K562 (cell line): Measurements from ENCODE around the gene RNASEH2A. TPM values are rescaled to one million over a fixed set of nuclear protein-coding genes. Genes with fewer than 3 reads are reported as not detected.

ENCODE experiments used
- ATAC-seq: fragments of 200-7000 bp; cut with Tn5 transposase; 3 replicates; pipeline ENCODE4 v1.9.1; 2020; ENCODE audit warnings: moderate library complexity
- BruUV-seq: library from RNA; stranded (reverse); fragments of 400-500 nt; replicated peaks from 2 replicates; lab custom pipeline; 2021; lab: Mats Ljungman, UMichigan
- CTCF ChIA-PET: fragments of 300-600 bp; formaldehyde crosslinking; extraction: SDS; loops from one replicate; lab custom pipeline; 2021; ENCODE audit warnings: low intra/inter-chr PET ratio; lab: Yijun Ruan, JAX
- POLR2A ChIA-PET: fragments of 300-600, 350-650 bp; sonication (Branson Sonifier 250); formaldehyde crosslinking; extraction: SDS; loops from one replicate; lab custom pipeline; 2021; ENCODE audit warnings: antibody characterized with exemption, inconsistent platforms; lab: Yijun Ruan, JAX
- DNase-seq, 4 experiments: peaks; one replicate each; pipeline versions ENCODE4 v3.0.0 to v3.0.0-alpha.2; 2011 to 2018; ENCODE audit warnings: low spot score in 3 of 4, mixed read lengths in 3 of 4; ENCODE audit errors: extremely low read depth in 1 of 4
- FAIRE-seq: peaks from 2 replicates; lab custom pipeline; 2011; peaks lifted over from hg19 to GRCh38; lab: Jason Lieb, UNC
- H2AFZ ChIP-seq: 2 replicates; pipeline ENCODE4 v1.6.0; 2011; ENCODE audit warnings: low read depth, low read length, control low read depth, inconsistent platforms
- H3K27ac ChIP-seq: fragments of 200-600 bp; 3 replicates; pipeline ENCODE4 v1.8.0; 2011; ENCODE audit warnings: low read depth, mild to moderate bottlenecking, control low read depth, inconsistent platforms, low read length, moderate library complexity, mixed read lengths; ENCODE audit errors: extremely low read depth
- H3K27me3 ChIP-seq, 2 experiments: fragments of 300-600 bp in 1 of 2; 2 replicates in 1 of 2; 3 replicates in 1 of 2; pipeline versions ENCODE4 v1.6.0 to v1.8.0; 2011; ENCODE audit warnings: inconsistent platforms in 2 of 2, low read length in 2 of 2, mild to moderate bottlenecking in 1 of 2, mixed read lengths in 1 of 2, moderate library complexity in 1 of 2; ENCODE audit not compliant: control insufficient read depth in 2 of 2, insufficient read depth in 2 of 2
- H3K36me3 ChIP-seq: fragments of 300-600 bp; 3 replicates; pipeline ENCODE4 v1.8.0; 2011; ENCODE audit warnings: mild to moderate bottlenecking, low read length, inconsistent platforms; ENCODE audit not compliant: control insufficient read depth, insufficient read depth
- H3K4me1 ChIP-seq, 2 experiments: fragments of 200-600 bp in 1 of 2; replicated peaks in 1 of 2; 2 replicates in 1 of 2; 3 replicates in 1 of 2; pipeline versions ENCODE4 v1.5.1 to v1.8.0; 2011; ENCODE audit warnings: inconsistent platforms in 2 of 2, low read length in 2 of 2, mild to moderate bottlenecking in 1 of 2, mixed read lengths in 1 of 2, moderate library complexity in 1 of 2; ENCODE audit not compliant: control insufficient read depth in 2 of 2, insufficient read depth in 2 of 2
- H3K4me2 ChIP-seq: 2 replicates; pipeline ENCODE4 v1.6.1; 2011; ENCODE audit warnings: low read length, control low read depth, inconsistent platforms, mixed read lengths; ENCODE audit not compliant: insufficient read depth
- H3K4me3 ChIP-seq: fragments of 200-600 bp; sonication (generic), shearing (Covaris generic); 2 replicates; pipeline ENCODE4 v1.5.1; 2016; ENCODE audit warnings: control low read depth, inconsistent platforms
- H3K79me2 ChIP-seq: fragments of 200-600 bp; 3 replicates; pipeline ENCODE4 v1.8.0; 2011; ENCODE audit warnings: low read length, inconsistent platforms; ENCODE audit not compliant: control insufficient read depth, insufficient read depth
- H3K9ac ChIP-seq, 2 experiments: 2 replicates each; pipeline versions ENCODE4 v1.6.0 to v1.6.1; 2011; ENCODE audit warnings: low read depth in 2 of 2, low read length in 2 of 2, control low read depth in 1 of 2, inconsistent platforms in 1 of 2, mild to moderate bottlenecking in 1 of 2, mixed read lengths in 1 of 2; ENCODE audit not compliant: insufficient read depth in 1 of 2
- H3K9me1 ChIP-seq: one replicate; pipeline ENCODE4 v1.6.0; 2011; ENCODE audit warnings: inconsistent platforms, mild to moderate bottlenecking, low read length, moderate library complexity; ENCODE audit not compliant: control insufficient read depth, insufficient read depth
- H3K9me3 ChIP-seq: replicated peaks from 2 replicates; pipeline ENCODE4 v1.5.1; 2011; ENCODE audit warnings: low read depth, low read length, inconsistent platforms; ENCODE audit not compliant: control insufficient read depth, insufficient read depth
- H4K20me1 ChIP-seq: replicated peaks from 2 replicates; pipeline ENCODE4 v1.6.1; 2011; ENCODE audit warnings: low read length, inconsistent platforms, mixed read lengths; ENCODE audit not compliant: control insufficient read depth, insufficient read depth
- BRF1 ChIP-seq: IDR thresholded peaks from 3 replicates; pipeline ENCODE4 v1.6.1; 2011; ENCODE audit warnings: borderline replicate concordance, mild to moderate bottlenecking; ENCODE audit not compliant: insufficient read length; ENCODE audit errors: extremely low read depth
- CTCF ChIP-seq, 3 experiments: IDR thresholded peaks in 2 of 3; conservative IDR thresholded peaks in 1 of 3; 2 replicates each; pipeline ENCODE4 v1.5.1; 2011 to 2012; ENCODE audit warnings: low read length in 3 of 3, mild to moderate bottlenecking in 3 of 3, control low read depth in 2 of 3, improper control_type of control experiment in 1 of 3, inconsistent platforms in 1 of 3, low read depth in 1 of 3, mixed read lengths in 1 of 3, moderate library complexity in 1 of 3; ENCODE audit not compliant: insufficient read depth in 2 of 3
- E2F3 ChIP-seq: fragments of 250-450 bp; sonication (Bioruptor Pico); IDR thresholded peaks from 2 replicates; pipeline ENCODE4 v1.4.0; 2020; ENCODE audit warnings: mild to moderate bottlenecking
- FOXM1 ChIP-seq, 2 experiments: fragments of 450-650 bp in 1 of 2; sonication (generic) in 1 of 2; formaldehyde crosslinking in 1 of 2; IDR thresholded peaks; 2 replicates each; pipeline versions ENCODE4 v1.6.1 to v1.9.0; 2017 to 2022; ENCODE audit warnings: low read depth in 2 of 2, mild to moderate bottlenecking in 2 of 2, missing genetic modification reagents in 1 of 2, moderate library complexity in 1 of 2
- GTF2E2 ChIP-seq: fragments of 200-800 bp; sonication (Bioruptor generic); IDR thresholded peaks from 2 replicates; pipeline ENCODE4 v1.6.1; 2016; ENCODE audit warnings: missing genetic modification characterization, missing compliant biosample characterization
- HIVEP1 ChIP-seq: fragments of 250-450 bp; sonication (Bioruptor Pico); IDR thresholded peaks from 2 replicates; pipeline ENCODE4 v1.4.0; 2020; ENCODE audit warnings: mild to moderate bottlenecking
- KDM5B ChIP-seq: fragments of 200-600 bp; sonication (generic); IDR thresholded peaks from 2 replicates; pipeline ENCODE4 v1.6.1; 2012; ENCODE audit warnings: low read depth, mild to moderate bottlenecking, moderate library complexity, low read length, control low read depth, inconsistent platforms; ENCODE audit not compliant: insufficient replicate concordance
- MXD1 ChIP-seq: fragments of 250-450 bp; sonication (Bioruptor Pico); IDR thresholded peaks from 2 replicates; pipeline ENCODE4 v1.8.0; 2021; ENCODE audit warnings: borderline replicate concordance, mild to moderate bottlenecking, moderate library complexity; ENCODE audit not compliant: poor library complexity, severe bottlenecking
- RBM39 ChIP-seq: fragments of 200-400 bp; formaldehyde crosslinking; optimal IDR thresholded peaks from 2 replicates; pipeline ENCODE3; 2018; ENCODE audit warnings: low read depth, low read length
- THRA ChIP-seq: fragments of 450-650 bp; IDR thresholded peaks from 2 replicates; pipeline ENCODE4 v1.6.1; 2017; ENCODE audit warnings: mild to moderate bottlenecking, moderate library complexity
- YY1 ChIP-seq, 3 experiments: IDR thresholded peaks; 2 replicates each; pipeline ENCODE4 v1.6.1; 2011; ENCODE audit warnings: low read length in 2 of 3, mild to moderate bottlenecking in 2 of 3, moderate library complexity in 2 of 3, borderline replicate concordance in 1 of 3, control low read depth in 1 of 3, low read depth in 1 of 3; ENCODE audit not compliant: insufficient read depth in 3 of 3, insufficient replicate concordance in 2 of 3, control insufficient read depth in 1 of 3, insufficient read length in 1 of 3; ENCODE audit errors: extremely low read depth in 1 of 3
- ZNF395 ChIP-seq: fragments of 200-800 bp; sonication (Bioruptor generic); IDR thresholded peaks from 2 replicates; pipeline ENCODE4 v1.6.1; 2017; ENCODE audit warnings: missing genetic modification characterization, missing compliant biosample characterization
- ZNF561 ChIP-seq: fragments of 450-650 bp; formaldehyde crosslinking; conservative IDR thresholded peaks from 2 replicates; pipeline ENCODE4 v1.4.0; 2020; ENCODE audit warnings: mild to moderate bottlenecking, moderate library complexity
- ZNF785 ChIP-seq: fragments of 250-450 bp; sonication (Bioruptor Pico); IDR thresholded peaks from 2 replicates; pipeline ENCODE4 v1.4.0; 2020; ENCODE audit warnings: mild to moderate bottlenecking
- WGBS: fragments of 100-300 bp; shearing (Covaris generic); methylation state at CpG from one replicate; pipeline ENCODE4 v1.1.6; 2016; ENCODE audit warnings: low coverage, mixed read lengths; ENCODE audit not compliant: insufficient coverage; ENCODE audit errors: missing lambda C conversion rate; 5-methylcytosine and 5-hydroxymethylcytosine counted together
- in situ Hi-C: fragments of 300-500 bp; cut with MboI; formaldehyde crosslinking; loops from 4 replicates; pipeline ENCODE4 v1.15.0; 2018; ENCODE audit warnings: inconsistent platforms, mixed read lengths
- intact Hi-C: fragments of 100-400 bp; cut with micrococcal nuclease; formaldehyde crosslinking; loops from 2 replicates; pipeline ENCODE4 v1.14.2; 2022
- polyA plus RNA-seq, 8 experiments: library from polyadenylated mRNA; depleted of rRNA in 4 of 8; stranded (reverse) in 5 of 8; unstranded in 3 of 8; fragments of >200 nt; fragmentation: Nextera tagmentation in 2 of 8; fragmentation: Illumina TruSeq in 1 of 8; extraction: Ambion mirVana in 2 of 8; extraction: Trizol in 1 of 8; gene quantifications; 2 replicates each; pipeline versions ENCODE4 v1.2.1 to v1.2.3, GENCODE V29; 2011 to 2014; ENCODE audit warnings: inconsistent platforms in 1 of 8, missing spikeins in 1 of 8
- total RNA-seq, 7 experiments: library from RNA; depleted of rRNA in 6 of 7; stranded (reverse); fragments of >200 nt in 6 of 7; fragmentation: Illumina TruSeq in 2 of 7; extraction: Trizol in 2 of 7; gene quantifications; 2 replicates each; pipeline versions ENCODE4 v1.2.1 to v1.2.3, GENCODE V29; 2011 to 2021; ENCODE audit warnings: low replicate concordance in 1 of 7

RNASEH2A gene
- total and polyA plus RNA-seq, 9 of the 15 experiments (the other 6 are each of a cell fraction or from before 2014, with no cell fraction given) = 22.3 to 78.0 (median 61.7) TPM

GRCh38 chr19:12838182-12838885 lies 31.9 kb downstream of the RNASEH2A start, which contains the start of gene MAST1:
Gene MAST1 (plus strand): TSS chr19:12838515. CDS start chr19:12838573, 58 bp downstream.
- H4K20me1 ChIP-seq = peaks cover 12% of the 10 kb centered on the region; the same call in 1 of the 2 replicates
- in situ Hi-C loops = no loop called here
- 2% methylated on average over 19 of the region's 69 CpGs for WGBS
- ChIA-PET POLR2A (interaction anchor here (0.5 kb wide), 1 partner anchor 12 kb away, joined by 3 read pairs; no protein-coding TSS in a partner anchor), CTCF (interaction anchor here (0.6 to 0.7 kb wide), 2 partner anchors 63 to 100 kb away, joined by 3 read pairs; no protein-coding TSS in a partner anchor)
- H3K9me3 ChIP-seq = no peaks in the 10 kb centered on the region
- H3K36me3 ChIP-seq = peaks cover 10% of the 10 kb centered on the region; the same call in 2 of the 3 replicates
- peaks cover 45 to 66% of the 10 kb centered on the region in 2 experiments for H3K4me1 ChIP-seq
- H3K27ac ChIP-seq = peak within 1 kb of the TSS; percentile 67
- H3K4me2 ChIP-seq = peak within 1 kb of the TSS; percentile 82
- H2AFZ ChIP-seq = peak within 1 kb of the TSS; percentile 90
- H3K9me1 ChIP-seq = no peaks in the 10 kb centered on the region
- peak within 1 kb of the TSS; percentile 74 for H3K4me3 ChIP-seq
- FAIRE-seq (no peak), DNase-seq (peak; percentile 79 to 88 (median 82)), ATAC-seq (peak; percentile 64)
- BruUV-seq = no TSS peak
- H3K9ac ChIP-seq = peak within 1 kb of the TSS; percentile 54 to 90
- peaks cover 20% of the 10 kb centered on the region for H3K79me2 ChIP-seq
- intact Hi-C loops = loop anchor here (5.0 kb wide), 1 partner anchor 49 kb away; the partner anchor contains the start of gene KLF1
- no peaks in the 10 kb centered on the region; a peak in 1 of 5 replicates for H3K27me3 ChIP-seq
- TF ChIP-seq ZNF785 (CRISPR knock-in tag) = no peak
- no peak for TF ChIP-seq HIVEP1 (CRISPR knock-in tag)
- no peak for TF ChIP-seq RBM39
- TF ChIP-seq FOXM1 (IDR thresholded peaks at IDR 0.05; ENCODE audit: low read depth) = no peak
- TF ChIP-seq FOXM1 (CRISPR knock-in tag; IDR thresholded peaks at IDR 0.05; ENCODE audit: low read depth) = no peak
- no peak for TF ChIP-seq ZNF395
- TF ChIP-seq MXD1 (CRISPR knock-in tag) = no peak
- TF ChIP-seq E2F3 (CRISPR knock-in tag) = no peak
- no peak for TF ChIP-seq THRA
- no peak for TF ChIP-seq KDM5B
- peak; percentile 30 to 77 (median 66); a peak in 5 of 6 replicates for TF ChIP-seq CTCF (IDR thresholded peaks at IDR 0.05 in 2 of 3, conservative IDR thresholded peaks at IDR 0.05 in 1 of 3; ENCODE audit: insufficient read depth in 2 of 3, low read depth in 1 of 3, low read length in 3 of 3)
- TF ChIP-seq YY1 (IDR thresholded peaks at IDR 0.05; ENCODE audit: borderline replicate concordance in 1 of 3, control insufficient read depth in 1 of 3, extremely low read depth in 1 of 3, insufficient read depth in 3 of 3, insufficient read length in 1 of 3, insufficient replicate concordance in 2 of 3, low read depth in 1 of 3, low read length in 2 of 3) = peak in 2 of 3 experiments; percentile 24 to 37
- TF ChIP-seq GTF2E2 (tag) = no peak
- no peak for TF ChIP-seq ZNF561 (CRISPR knock-in tag)
- TF ChIP-seq BRF1 = no peak
